CD14-positive monocyte (primary cell): ENCODE results near the gene FAM89A. TPM values are rescaled to one million over a fixed set of nuclear protein-coding genes. Genes with fewer than 3 reads are reported as not detected.

Experiments
- DNase-seq, 3 donors: peaks; one replicate each; pipeline ENCODE4 v3.0.0-alpha.2; 2011 to 2022
- H2AFZ ChIP-seq: 2 replicates; pipeline ENCODE4 v1.6.0; 2012; ENCODE audit warnings: mild to moderate bottlenecking, low read depth, low read length, inconsistent platforms; ENCODE audit not compliant: insufficient read depth, poor library complexity, severe bottlenecking
- H3K27ac ChIP-seq, 2 donors: 1 replicate in 1 of 2; 2 replicates in 1 of 2; pipeline ENCODE4 v1.5.1; 2012 to 2013; ENCODE audit warnings: low read length in 2 of 2, control low read depth in 1 of 2, inconsistent platforms in 1 of 2, low read depth in 1 of 2, mild to moderate bottlenecking in 1 of 2
- H3K27me3 ChIP-seq, 2 donors: one replicate each; pipeline versions ENCODE4 v1.6.0 to v1.6.1; 2011 to 2013; ENCODE audit warnings: low read length in 2 of 2; ENCODE audit not compliant: control insufficient read depth in 2 of 2, insufficient read depth in 2 of 2
- H3K36me3 ChIP-seq, 2 donors: replicated peaks in 1 of 2; 1 replicate in 1 of 2; 2 replicates in 1 of 2; pipeline versions ENCODE4 v1.5.1 to v1.6.1; 2012 to 2013; ENCODE audit warnings: low read length in 2 of 2, control low read depth in 1 of 2, inconsistent platforms in 1 of 2, mild to moderate bottlenecking in 1 of 2; ENCODE audit not compliant: insufficient read depth in 2 of 2, control insufficient read depth in 1 of 2
- H3K4me1 ChIP-seq, 2 donors: 1 replicate in 1 of 2; 2 replicates in 1 of 2; pipeline versions ENCODE4 v1.5.1 to v1.6.1; 2012 to 2013; ENCODE audit warnings: low read length in 2 of 2, control low read depth in 1 of 2, inconsistent platforms in 1 of 2, mild to moderate bottlenecking in 1 of 2, moderate library complexity in 1 of 2; ENCODE audit not compliant: insufficient read depth in 2 of 2, control insufficient read depth in 1 of 2
- H3K4me2 ChIP-seq: replicated peaks from 2 replicates; pipeline ENCODE3; 2012; ENCODE audit warnings: low read length, moderate library complexity, mild to moderate bottlenecking; ENCODE audit not compliant: poor library complexity, severe bottlenecking; ENCODE audit errors: extremely low read depth
- H3K4me3 ChIP-seq, 3 experiments: fragments of 200-600 bp in 1 of 3; sonication (generic) in 1 of 3; replicated peaks in 1 of 3; 1 replicate in 2 of 3; 2 replicates in 1 of 3; pipeline ENCODE4 v1.5.1; 2011 to 2013; ENCODE audit warnings: low read length in 3 of 3, mild to moderate bottlenecking in 3 of 3, control low read depth in 2 of 3, low read depth in 2 of 3, inconsistent platforms in 1 of 3, moderate library complexity in 1 of 3
- H3K79me2 ChIP-seq: 2 replicates; pipeline ENCODE4 v1.6.0; 2012; ENCODE audit warnings: mild to moderate bottlenecking, control low read depth, inconsistent platforms, low read length, moderate library complexity; ENCODE audit not compliant: insufficient read depth
- H3K9ac ChIP-seq: 2 replicates; pipeline ENCODE4 v1.6.0; 2017; ENCODE audit warnings: low read length, mild to moderate bottlenecking; ENCODE audit not compliant: insufficient read depth, poor library complexity, severe bottlenecking
- H3K9me3 ChIP-seq, 2 donors: replicated peaks in 1 of 2; 1 replicate in 1 of 2; 2 replicates in 1 of 2; pipeline versions ENCODE4 v1.5.1 to v1.6.1; 2012 to 2013; ENCODE audit warnings: low read length in 2 of 2, control low read depth in 1 of 2; ENCODE audit not compliant: control insufficient read depth in 1 of 2, insufficient read depth in 1 of 2
- H4K20me1 ChIP-seq: 2 replicates; pipeline ENCODE4 v1.6.0; 2012; ENCODE audit warnings: mild to moderate bottlenecking, low read length, control low read depth, moderate library complexity; ENCODE audit not compliant: insufficient read depth
- H3K27ac Mint-ChIP-seq, 7 donors: one replicate each; pipeline ENCODE4 v1.8.0; 2020; ENCODE audit warnings: mild to moderate bottlenecking in 7 of 7, mixed read lengths in 7 of 7, moderate library complexity in 6 of 7, inconsistent platforms in 2 of 7
- H3K27me3 Mint-ChIP-seq, 3 donors: one replicate each; pipeline ENCODE4 v1.8.0; 2021 to 2022; ENCODE audit warnings: low read depth in 3 of 3, mild to moderate bottlenecking in 3 of 3, mixed read lengths in 3 of 3, moderate library complexity in 3 of 3, inconsistent platforms in 1 of 3
- H3K36me3 Mint-ChIP-seq, 2 donors: one replicate each; pipeline ENCODE4 v1.8.0; 2020; ENCODE audit warnings: mixed read lengths in 2 of 2, inconsistent platforms in 1 of 2, mild to moderate bottlenecking in 1 of 2
- H3K4me1 Mint-ChIP-seq: one replicate; pipeline ENCODE4 v1.8.0; 2020; ENCODE audit warnings: mild to moderate bottlenecking, mixed read lengths
- H3K4me3 Mint-ChIP-seq, 2 donors: one replicate each; pipeline ENCODE4 v1.8.0; 2020; ENCODE audit warnings: mild to moderate bottlenecking in 2 of 2, mixed read lengths in 2 of 2, moderate library complexity in 1 of 2
- H3K9me3 Mint-ChIP-seq, 7 donors: one replicate each; pipeline ENCODE4 v1.8.0; 2020 to 2022; ENCODE audit warnings: mixed read lengths in 7 of 7, mild to moderate bottlenecking in 6 of 7, moderate library complexity in 6 of 7, inconsistent platforms in 2 of 7
- WGBS: methylation state at CpG from one replicate; pipeline ENCODE4 v1.1.5; 2013; ENCODE audit warnings: missing lambda C conversion rate; ENCODE audit not compliant: insufficient coverage; 5-methylcytosine and 5-hydroxymethylcytosine counted together
- intact Hi-C, 2 donors: fragments of 100-400 bp; cut with micrococcal nuclease; formaldehyde crosslinking; loops; one replicate each; pipeline versions ENCODE4 v1.15.0 to v1.15.1; 2023
- polyA plus RNA-seq, 3 donors: library from polyadenylated mRNA; depleted of rRNA in 1 of 3; unstranded in 2 of 3; stranded (reverse) in 1 of 3; fragments of 300-500 nt in 2 of 3; fragments of >200 nt in 1 of 3; fragmentation: Illumina TruSeq in 2 of 3; gene quantifications; 1 replicate in 2 of 3; 2 replicates in 1 of 3; pipeline ENCODE4 v1.2.3, GENCODE V29; 2012 to 2021
- TF ChIP-seq, protein P1 (sequence below): fragments of 200-600 bp; IDR thresholded peaks from one replicate; pipeline ENCODE4 v1.8.0; 2022; ENCODE audit warnings: antibody characterized with exemption, mild to moderate bottlenecking

Gene FAM89A
- polyA plus RNA-seq, 3 donors = 2.0 to 11.7 (median 4.4) TPM

DNA sequence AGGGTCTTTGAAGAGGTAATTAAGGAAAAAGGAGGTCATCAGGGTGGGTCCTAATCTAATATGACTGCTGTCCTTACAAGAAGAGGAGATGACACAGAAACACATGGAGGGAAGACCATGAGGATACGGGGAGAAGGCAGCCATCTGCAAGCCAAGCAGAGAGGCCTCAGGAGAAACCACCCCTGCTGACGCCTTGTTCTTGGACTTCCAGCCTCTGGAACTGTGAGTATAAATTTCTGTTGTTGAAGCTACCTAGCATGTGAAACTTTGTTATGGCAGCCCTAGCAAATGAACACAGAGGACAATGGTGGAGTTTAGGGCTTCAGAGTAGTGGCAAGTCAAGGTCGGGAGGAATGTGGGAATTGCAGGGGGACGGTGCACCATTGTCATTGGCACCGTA, 36.7 kb upstream of the FAM89A start:
- Histone ChIP-seq H3K9me3 (no peaks in the 10 kb centered on the region), H3K36me3 (no peaks in the 10 kb centered on the region), H2AFZ (no peak overlapping the region), H3K27ac (no peak overlapping the region), H3K4me1 (no peaks in the 10 kb centered on the region), H3K27me3 (no peaks in the 10 kb centered on the region), H3K79me2 (no peaks in the 10 kb centered on the region), H3K4me3 (no peak overlapping the region), H3K9ac (no peak overlapping the region), H3K4me2 (no peak overlapping the region), H4K20me1 (no peaks in the 10 kb centered on the region)
- DNase-seq = no peak
- no peaks in the 10 kb centered on the region for H3K36me3 Mint-ChIP-seq
- H3K4me3 Mint-ChIP-seq = no peak overlapping the region
- H3K4me1 Mint-ChIP-seq = peaks cover 4% of the 10 kb centered on the region
- H3K9me3 Mint-ChIP-seq = peaks cover 0 to 4% (median 0%) of the 10 kb centered on the region in 7 donors
- H3K27me3 Mint-ChIP-seq = peaks cover 5 to 10% (median 6%) of the 10 kb centered on the region in 3 donors
- 96% methylated on average over 5 of the region's 5 CpGs for WGBS
- TF ChIP-seq, protein P1, sequence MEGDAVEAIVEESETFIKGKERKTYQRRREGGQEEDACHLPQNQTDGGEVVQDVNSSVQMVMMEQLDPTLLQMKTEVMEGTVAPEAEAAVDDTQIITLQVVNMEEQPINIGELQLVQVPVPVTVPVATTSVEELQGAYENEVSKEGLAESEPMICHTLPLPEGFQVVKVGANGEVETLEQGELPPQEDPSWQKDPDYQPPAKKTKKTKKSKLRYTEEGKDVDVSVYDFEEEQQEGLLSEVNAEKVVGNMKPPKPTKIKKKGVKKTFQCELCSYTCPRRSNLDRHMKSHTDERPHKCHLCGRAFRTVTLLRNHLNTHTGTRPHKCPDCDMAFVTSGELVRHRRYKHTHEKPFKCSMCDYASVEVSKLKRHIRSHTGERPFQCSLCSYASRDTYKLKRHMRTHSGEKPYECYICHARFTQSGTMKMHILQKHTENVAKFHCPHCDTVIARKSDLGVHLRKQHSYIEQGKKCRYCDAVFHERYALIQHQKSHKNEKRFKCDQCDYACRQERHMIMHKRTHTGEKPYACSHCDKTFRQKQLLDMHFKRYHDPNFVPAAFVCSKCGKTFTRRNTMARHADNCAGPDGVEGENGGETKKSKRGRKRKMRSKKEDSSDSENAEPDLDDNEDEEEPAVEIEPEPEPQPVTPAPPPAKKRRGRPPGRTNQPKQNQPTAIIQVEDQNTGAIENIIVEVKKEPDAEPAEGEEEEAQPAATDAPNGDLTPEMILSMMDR = no peak
- no peak overlapping the region for H3K27ac Mint-ChIP-seq
- intact Hi-C loops = no loop called here

DNA sequence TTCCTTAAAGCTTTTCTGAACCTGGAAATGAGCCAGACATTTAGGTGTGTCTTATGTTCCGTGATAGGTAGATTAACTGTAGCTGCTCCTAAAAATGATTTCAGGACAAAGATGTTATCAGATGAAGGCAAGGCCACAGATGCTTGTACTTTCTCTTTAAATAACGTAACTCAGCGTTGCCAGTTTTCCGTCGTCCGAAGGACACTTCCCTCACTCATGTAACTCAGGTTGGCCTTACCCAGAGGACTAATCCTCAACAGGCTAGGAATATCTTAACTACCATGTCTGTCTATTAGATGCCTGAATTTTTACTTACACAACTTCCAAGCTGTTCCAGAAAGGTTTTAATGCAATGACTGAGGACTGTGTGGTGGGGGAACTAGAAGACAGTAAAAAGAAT, 35.4 kb upstream of the FAM89A start:
- H3K36me3 ChIP-seq = no peaks in the 10 kb centered on the region
- H3K4me1 ChIP-seq = no peaks in the 10 kb centered on the region
- Mint-ChIP-seq H3K27ac (no peak overlapping the region), H3K36me3 (no peaks in the 10 kb centered on the region), H3K4me1 (peaks cover 4% of the 10 kb centered on the region), H3K4me3 (no peak overlapping the region), H3K27me3 (peaks cover 3 to 6% (median 4%) of the 10 kb centered on the region in 3 donors), H3K9me3 (peaks cover 0 to 4% (median 0%) of the 10 kb centered on the region in 7 donors)
- no peak overlapping the region for H2AFZ ChIP-seq
- H3K9me3 ChIP-seq = no peaks in the 10 kb centered on the region
- TF ChIP-seq, protein P1 = no peak
- 100% methylated on average over 5 of the region's 6 CpGs for WGBS
- H3K4me2 ChIP-seq = no peak overlapping the region
- H3K27me3 ChIP-seq = no peaks in the 10 kb centered on the region
- DNase-seq = no peak
- no peak overlapping the region for H3K4me3 ChIP-seq
- no peak overlapping the region for H3K27ac ChIP-seq
- H3K9ac ChIP-seq = no peak overlapping the region
- no peaks in the 10 kb centered on the region for H3K79me2 ChIP-seq
- no peaks in the 10 kb centered on the region for H4K20me1 ChIP-seq
- intact Hi-C loops = no loop called here
